Measurements from ENCODE around the gene CYBC1. TPM values are rescaled to one million over a fixed set of nuclear protein-coding genes. Genes with fewer than 3 reads are reported as not detected.
A peak's percentile ranks its signal among the peaks of the same experiment; 100 is the strongest.

Gene CYBC1
- total and polyA plus RNA-seq, 2 of the 8 experiments (the other 6 are each of a cell fraction or from before 2014, with no cell fraction given), result 74.6 to 81.4 TPM

- Histone ChIP-seq H3K9me3 (ENCODE audit: insufficient read depth in 2 of 2, low read depth in 1 of 2, low read length in 1 of 2) (peaks cover 2 to 8% of the 10 kb centered on the region in 2 experiments; a peak in 2 of 4 replicates), H3K23me2 (ENCODE audit: low read depth, low read length) (peaks cover 2% of the 10 kb centered on the region; the same call in 1 of the 2 replicates), H4K5ac (ENCODE audit: insufficient read length, low read depth, low read length) (peak within 1 kb of the TSS; percentile 81), H2BK15ac (ENCODE audit: low read length) (no peak within 1 kb of the TSS), H3K27ac (ENCODE audit: low read depth, low read length) (peak within 1 kb of the TSS; percentile 86), H3K23ac (ENCODE audit: insufficient read length) (no peak within 1 kb of the TSS), H3K4ac (replicated peaks; ENCODE audit: insufficient read length, low read depth, low read length) (no peak within 1 kb of the TSS), H4K20me1 (replicated peaks in 1 of 2; ENCODE audit: control insufficient read depth in 1 of 2, insufficient read depth in 2 of 2, low read length in 2 of 2) (peaks cover 3 to 11% of the 10 kb centered on the region in 2 experiments), H4K91ac (replicated peaks; ENCODE audit: insufficient read length, low read length) (no peak within 1 kb of the TSS), H3K79me1 (ENCODE audit: low read depth, low read length) (0 out of 2 replicates have a peak, but pooled peaks cover 4% of the 10 kb centered on the region), H3K4me2 (ENCODE audit: insufficient read depth in 1 of 2, low read depth in 2 of 2, low read length in 2 of 2) (peak within 1 kb of the TSS; percentile 86 to 99), H3K27me3 (replicated peaks in 1 of 4; ENCODE audit: control insufficient read depth in 3 of 4, extremely low read depth in 1 of 4, insufficient read depth in 3 of 4, low read length in 3 of 4) (no peaks in the 10 kb centered on the region), H3K14ac (ENCODE audit: insufficient read length) (no peak within 1 kb of the TSS), H4K8ac (ENCODE audit: extremely low read depth, insufficient read depth, low read length) (peak within 1 kb of the TSS; percentile 83; the same call in 1 of the 2 replicates), H3K36me3 (ENCODE audit: control insufficient read depth in 2 of 4, insufficient read depth in 4 of 4, low read length in 3 of 4) (peaks cover 6 to 11% (median 10%) of the 10 kb centered on the region in 4 experiments; a peak in 7 of 8 replicates), H3K4me1 (replicated peaks in 1 of 4; ENCODE audit: control insufficient read depth in 3 of 4, insufficient read depth in 4 of 4, low read length in 3 of 4) (peaks cover 0 to 8% (median 3%) of the 10 kb centered on the region in 4 experiments; a peak in 4 of 7 replicates), H2BK5ac (ENCODE audit: low read depth, low read length) (peak within 1 kb of the TSS; percentile 57; the same call in 1 of the 2 replicates), H2AK5ac (ENCODE audit: low read depth, low read length) (no peak within 1 kb of the TSS), H2AFZ (ENCODE audit: low read length) (no peak within 1 kb of the TSS; the same call in 1 of the 2 replicates), H3K56ac (replicated peaks; ENCODE audit: insufficient read length, low read depth, low read length) (peak within 1 kb of the TSS; percentile 79), H3K4me3 (ENCODE audit: extremely low read depth in 1 of 4, insufficient read depth in 2 of 4, low read depth in 3 of 4, low read length in 4 of 4) (peak within 1 kb of the TSS; percentile 77 to 86 (median 81)), H2BK120ac (replicated peaks; ENCODE audit: low read depth, low read length) (no peak within 1 kb of the TSS), H3K18ac (ENCODE audit: extremely low read depth, low read length) (peak within 1 kb of the TSS; percentile 79), H2BK20ac (ENCODE audit: low read length) (no peak within 1 kb of the TSS), H2BK12ac (ENCODE audit: low read depth, low read length) (no peak within 1 kb of the TSS), H3K9ac (replicated peaks in 1 of 4; ENCODE audit: extremely low read depth in 1 of 4, low read depth in 3 of 4, low read length in 3 of 4) (peak within 1 kb of the TSS; percentile 71 to 95 (median 81)), H3K79me2 (ENCODE audit: control insufficient read depth in 1 of 2, insufficient read depth in 2 of 2, low read length in 2 of 2) (peaks cover 0 to 3% of the 10 kb centered on the region in 2 experiments; a peak in 1 of 4 replicates)
- CTCF ChIA-PET (ENCODE audit: partially characterized antibody), result no interaction called here
- POLR2A ChIA-PET (ENCODE audit: partially characterized antibody), result interaction anchor here (1.6 to 1.8 kb wide), 2 partner anchors 9 to 19 kb away, joined by 5 read pairs; no protein-coding TSS in a partner anchor
- FAIRE-seq, result no peak
- WGBS, 2 experiments (ENCODE audit: extremely low coverage in 1 of 2, insufficient coverage in 1 of 2, insufficient read length in 1 of 2, insufficient replicate concordance in 2 of 2, low coverage in 1 of 2, low lambda C conversion rate in 2 of 2, missing lambda C conversion rate in 1 of 2), result 1% methylated on average over 67 of the region's 85 CpGs; no CpG with 5 or more reads in 1 of the 2 experiments
- DNase-seq (ENCODE audit: low read depth in 1 of 2, low spot score in 2 of 2), result peak; percentile 88 to 91
- peak; percentile 81 for TF ChIP-seq CHD2 (IDR thresholded peaks at IDR 0.05; ENCODE audit: low read length)
- TF ChIP-seq YY1 (IDR thresholded peaks at IDR 0.05; ENCODE audit: low read depth, low read length), result peak; percentile 98
- no peak for TF ChIP-seq EP300 (IDR thresholded peaks at IDR 0.05; ENCODE audit: borderline replicate concordance in 1 of 2, low read depth in 2 of 2, low read length in 2 of 2)
- TF ChIP-seq POLR2A (IDR thresholded peaks at IDR 0.05; ENCODE audit: control extremely low read depth in 1 of 2, low read depth in 2 of 2, low read length in 2 of 2), result peak; percentile 79 to 91
- no peak for TF ChIP-seq CHD1 (IDR thresholded peaks at IDR 0.05; ENCODE audit: low read depth, low read length)
- TF ChIP-seq CREB1 (IDR thresholded peaks at IDR 0.05), result peak; percentile 56; the same call in 1 of the 2 replicates
- peak; percentile 48 for TF ChIP-seq SP2 (IDR thresholded peaks at IDR 0.05; ENCODE audit: low read length)
- TF ChIP-seq ASH2L (IDR thresholded peaks at IDR 0.05; ENCODE audit: low read length), result no peak
- TF ChIP-seq TAF7 (optimal IDR thresholded peaks at IDR 0.05; ENCODE audit: borderline replicate concordance, low read depth, low read length), result peak; percentile 5
- peak; percentile 18; the same call in 1 of the 2 replicates for TF ChIP-seq MAFK (IDR thresholded peaks at IDR 0.05; ENCODE audit: low read depth, low read length)
- TF ChIP-seq JUND (IDR thresholded peaks at IDR 0.05; ENCODE audit: low read length), result no peak
- TF ChIP-seq KDM4A (IDR thresholded peaks at IDR 0.05; ENCODE audit: low read depth, low read length, severe bottlenecking), result peak; percentile 95
- peak; percentile 81 for TF ChIP-seq TBP (IDR thresholded peaks at IDR 0.05; ENCODE audit: low read depth, low read length)
These were observed 7.8 kb upstream of the CYBC1 start, which contains the start of gene NARF for GRCh38 chr17:82458179-82458884. Gene NARF (plus strand): TSS chr17:82458741. CDS start chr17:82458804, 63 bp downstream.

Measured in H1 (cell line).